ENCODE measurements around the gene SLC2A1.

Gene SLC2A1

GRCh38 chr1:42979896-42980800 is 21.5 kb upstream of the SLC2A1 start:
- no peaks in the 10 kb centered on the region for H3K27me3 ChIP-seq (ENCODE audit: insufficient read depth, poor library complexity, severe bottlenecking)

GRCh38 chr1:42979036-42979430 is 20.4 kb upstream of the SLC2A1 start:
- TF ChIP-seq CTCF (IDR thresholded peaks at IDR 0.05; ENCODE audit: poor library complexity, severe bottlenecking), result no peak
- no peak overlapping the region for H3K27ac ChIP-seq (ENCODE audit: poor library complexity, severe bottlenecking)
- H3K36me3 ChIP-seq (ENCODE audit: low read depth), result peaks cover 11% of the 10 kb centered on the region; the same call in 1 of the 2 replicates
- no peak overlapping the region for H3K4me3 ChIP-seq (ENCODE audit: severe bottlenecking)
- DNase-seq (ENCODE audit: low spot score), result no peak
- no peaks in the 10 kb centered on the region for H3K4me1 ChIP-seq (ENCODE audit: insufficient read depth, poor library complexity, severe bottlenecking)
- H3K9me3 ChIP-seq (ENCODE audit: severe bottlenecking), result no peaks in the 10 kb centered on the region
- ATAC-seq (ENCODE audit: low read depth), result no peak
- no peaks in the 10 kb centered on the region for H3K27me3 ChIP-seq (ENCODE audit: insufficient read depth, poor library complexity, severe bottlenecking)

More at GRCh38 chr1:42979896-42980800, 21.5 kb upstream of the SLC2A1 start:
- Histone ChIP-seq H3K9me3 (ENCODE audit: severe bottlenecking) (no peaks in the 10 kb centered on the region), H3K27ac (ENCODE audit: poor library complexity, severe bottlenecking) (no peak overlapping the region), H3K36me3 (ENCODE audit: low read depth) (peaks cover 11% of the 10 kb centered on the region; the same call in 1 of the 2 replicates), H3K4me3 (ENCODE audit: severe bottlenecking) (no peak overlapping the region), H3K4me1 (ENCODE audit: insufficient read depth, poor library complexity, severe bottlenecking) (no peaks in the 10 kb centered on the region)
- DNase-seq (ENCODE audit: low spot score), result no peak
- no peak for ATAC-seq (ENCODE audit: low read depth)
- TF ChIP-seq CTCF (IDR thresholded peaks at IDR 0.05; ENCODE audit: poor library complexity, severe bottlenecking), result no peak

GRCh38 chr1:42978317-42979035 is 19.8 kb upstream of the SLC2A1 start:
- H3K4me1 ChIP-seq (ENCODE audit: insufficient read depth, poor library complexity, severe bottlenecking), result no peaks in the 10 kb centered on the region
- no peak for TF ChIP-seq CTCF (IDR thresholded peaks at IDR 0.05; ENCODE audit: poor library complexity, severe bottlenecking)

GRCh38 chr1:42977653-42978052 is 19.0 kb upstream of the SLC2A1 start:
- H3K36me3 ChIP-seq (ENCODE audit: low read depth), result peaks cover 7% of the 10 kb centered on the region; the same call in 1 of the 2 replicates
- H3K27me3 ChIP-seq (ENCODE audit: insufficient read depth, poor library complexity, severe bottlenecking), result no peaks in the 10 kb centered on the region
- H3K27ac ChIP-seq (ENCODE audit: poor library complexity, severe bottlenecking), result no peak overlapping the region
- H3K9me3 ChIP-seq (ENCODE audit: severe bottlenecking), result no peaks in the 10 kb centered on the region
- DNase-seq (ENCODE audit: low spot score) (no peak), ATAC-seq (ENCODE audit: low read depth) (no peak)
- H3K4me1 ChIP-seq (ENCODE audit: insufficient read depth, poor library complexity, severe bottlenecking), result no peaks in the 10 kb centered on the region
- no peak overlapping the region for H3K4me3 ChIP-seq (ENCODE audit: severe bottlenecking)
- no peak for TF ChIP-seq CTCF (IDR thresholded peaks at IDR 0.05; ENCODE audit: poor library complexity, severe bottlenecking)

More at GRCh38 chr1:42978317-42979035, 19.8 kb upstream of the SLC2A1 start:
- Histone ChIP-seq H3K36me3 (ENCODE audit: low read depth) (peaks cover 12% of the 10 kb centered on the region; the same call in 1 of the 2 replicates), H3K27ac (ENCODE audit: poor library complexity, severe bottlenecking) (no peak overlapping the region), H3K4me3 (ENCODE audit: severe bottlenecking) (no peak overlapping the region), H3K27me3 (ENCODE audit: insufficient read depth, poor library complexity, severe bottlenecking) (no peaks in the 10 kb centered on the region), H3K9me3 (ENCODE audit: severe bottlenecking) (no peaks in the 10 kb centered on the region)
- DNase-seq (ENCODE audit: low spot score), result no peak
- no peak for ATAC-seq (ENCODE audit: low read depth)

Data from RWPE2 (cell line).